T-helper 1 cell treated with Interleukin-12 subunit alpha and Interleukin-12 subunit beta and Interleukin-4 antibody, amounts not matched to agents 30 μg/mL and 1 μg/mL, for 36 hours (primary cell): ENCODE data around the gene LPP.

ENCODE experiments used
- H3K27ac Mint-ChIP-seq: one replicate; pipeline ENCODE4 v1.8.0; 2021; ENCODE audit warnings: mild to moderate bottlenecking, mixed read lengths
- H3K27me3 Mint-ChIP-seq: one replicate; pipeline ENCODE4 v1.8.0; 2021; ENCODE audit warnings: low read depth, mixed read lengths
- H3K36me3 Mint-ChIP-seq: one replicate; pipeline ENCODE4 v1.8.0; 2021; ENCODE audit warnings: low read depth, mixed read lengths
- H3K4me1 Mint-ChIP-seq: one replicate; pipeline ENCODE4 v1.8.0; 2021; ENCODE audit warnings: low read depth, mixed read lengths
- H3K4me3 Mint-ChIP-seq: one replicate; pipeline ENCODE4 v1.8.0; 2021; ENCODE audit warnings: mild to moderate bottlenecking, moderate library complexity, mixed read lengths
- H3K9me3 Mint-ChIP-seq: one replicate; pipeline ENCODE4 v1.8.0; 2021; ENCODE audit warnings: mixed read lengths

The LPP gene

DNA sequence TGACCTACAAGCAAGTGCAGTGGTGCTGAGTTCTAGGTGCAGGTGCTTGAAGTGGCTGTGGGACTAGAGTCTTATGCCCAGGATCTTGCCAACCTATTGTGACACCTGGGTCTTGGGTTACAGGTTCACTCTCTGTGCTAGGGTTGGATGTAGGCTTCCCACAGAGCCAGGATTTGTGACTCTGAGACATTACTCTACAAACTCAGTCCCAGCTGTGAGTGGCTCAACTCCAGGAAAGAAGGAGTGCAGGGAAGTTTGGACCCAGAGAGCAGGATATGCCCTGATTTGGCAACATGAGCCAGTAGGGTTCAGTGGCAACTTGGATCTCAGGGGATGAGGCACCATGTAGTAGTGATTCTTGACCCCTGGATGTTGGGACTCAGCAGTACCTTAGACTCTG lies 182.2 kb downstream of the LPP start:
- Mint-ChIP-seq H3K27me3 (peaks cover 60% of the 10 kb centered on the region), H3K27ac (no peak overlapping the region), H3K4me3 (no peak overlapping the region), H3K9me3 (no peaks in the 10 kb centered on the region), H3K4me1 (peaks cover 21% of the 10 kb centered on the region), H3K36me3 (peaks cover 13% of the 10 kb centered on the region)

DNA sequence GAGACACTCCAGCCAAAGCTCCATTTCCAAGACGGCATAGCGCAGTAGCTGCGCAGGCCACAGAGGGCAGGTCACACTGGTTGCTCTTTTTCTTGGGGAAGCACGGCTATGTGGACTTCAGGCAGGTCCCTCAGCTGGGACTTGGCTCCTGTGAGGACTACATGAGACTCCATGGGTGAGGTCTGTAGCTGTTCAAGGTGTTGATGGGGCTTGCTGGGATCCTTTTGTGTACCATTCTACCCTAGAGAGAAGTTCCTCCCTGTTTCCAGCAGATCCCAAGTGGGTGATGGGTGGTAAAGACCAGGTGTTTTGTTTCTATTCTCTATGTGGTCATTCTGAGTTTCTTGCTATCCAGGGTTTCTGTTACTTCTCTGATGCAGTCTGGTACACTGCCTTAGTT lies 183.3 kb downstream of the LPP start:
- peaks cover 17% of the 10 kb centered on the region for H3K4me1 Mint-ChIP-seq
- H3K36me3 Mint-ChIP-seq, result peaks cover 13% of the 10 kb centered on the region
- H3K4me3 Mint-ChIP-seq, result no peak overlapping the region
- no peaks in the 10 kb centered on the region for H3K9me3 Mint-ChIP-seq
- no peak overlapping the region for H3K27ac Mint-ChIP-seq
- H3K27me3 Mint-ChIP-seq, result peaks cover 69% of the 10 kb centered on the region

DNA sequence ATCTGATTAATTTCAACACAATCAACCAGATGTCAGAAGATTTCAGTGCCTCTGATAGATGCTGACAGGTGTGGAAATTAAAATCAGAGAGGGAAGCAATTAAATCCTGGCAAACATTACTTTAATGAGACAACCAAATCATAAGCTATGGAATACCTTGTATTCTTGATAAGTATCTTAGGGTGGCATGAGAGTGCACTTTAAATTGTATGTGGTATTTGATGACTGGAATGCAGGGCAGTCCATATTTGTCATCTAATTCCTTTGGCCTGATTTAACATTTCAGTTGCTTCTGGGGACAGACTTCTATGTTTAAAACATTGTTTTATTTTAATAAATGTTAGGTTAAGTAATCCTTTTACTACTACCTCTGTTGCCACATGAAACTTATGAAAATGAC lies 184.1 kb downstream of the LPP start:
- no peak overlapping the region for H3K27ac Mint-ChIP-seq
- peaks cover 10% of the 10 kb centered on the region for H3K36me3 Mint-ChIP-seq
- H3K9me3 Mint-ChIP-seq, result no peaks in the 10 kb centered on the region
- H3K4me1 Mint-ChIP-seq, result peaks cover 17% of the 10 kb centered on the region
- no peak overlapping the region for H3K4me3 Mint-ChIP-seq
- H3K27me3 Mint-ChIP-seq, result peaks cover 71% of the 10 kb centered on the region

DNA sequence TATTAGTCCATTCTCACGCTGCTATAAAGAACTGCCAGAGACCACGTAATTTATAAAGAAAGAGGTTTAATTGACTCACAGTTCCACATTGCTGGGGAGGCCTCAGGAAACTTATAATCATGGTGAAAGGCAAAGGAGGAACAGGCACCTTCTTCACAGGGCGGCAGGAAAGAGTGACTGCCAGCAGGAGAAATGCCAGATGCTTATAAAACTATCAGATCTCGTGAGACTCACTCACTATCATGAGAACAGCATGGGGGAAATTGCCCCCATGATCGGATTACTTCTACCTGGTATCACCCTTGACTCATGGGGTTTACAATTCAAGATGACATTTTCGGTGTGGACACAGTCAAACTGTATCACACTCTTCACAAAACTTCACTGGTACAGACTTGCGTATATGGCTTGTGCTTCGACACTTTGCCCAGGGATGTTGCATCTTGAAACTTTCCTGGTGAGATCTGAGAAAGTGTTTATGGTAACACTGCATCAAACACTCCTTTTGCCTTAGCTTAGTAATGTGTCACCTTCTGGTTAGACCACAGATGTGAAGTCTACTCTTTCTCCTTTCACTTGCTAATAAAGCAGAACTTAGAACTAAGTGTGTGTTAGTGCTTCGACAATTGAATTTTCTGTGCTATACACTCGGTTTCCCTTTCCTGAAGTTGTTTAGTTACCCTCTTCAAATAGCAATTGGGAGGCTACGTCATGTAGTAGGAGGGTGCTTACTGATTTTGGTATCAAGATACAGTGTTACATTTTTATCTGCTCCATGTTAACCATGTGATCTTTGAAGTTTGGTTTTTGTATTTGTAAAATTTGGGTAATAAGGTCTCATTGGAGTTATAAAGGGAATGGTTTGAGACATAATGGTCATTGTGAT lies 185.7 kb downstream of the LPP start:
- Mint-ChIP-seq H3K4me3 (peak overlapping the region; percentile 47), H3K27ac (peak overlapping the region; percentile 43), H3K36me3 (peaks cover 10% of the 10 kb centered on the region), H3K9me3 (no peaks in the 10 kb centered on the region), H3K27me3 (peaks cover 77% of the 10 kb centered on the region), H3K4me1 (peaks cover 17% of the 10 kb centered on the region)

DNA sequence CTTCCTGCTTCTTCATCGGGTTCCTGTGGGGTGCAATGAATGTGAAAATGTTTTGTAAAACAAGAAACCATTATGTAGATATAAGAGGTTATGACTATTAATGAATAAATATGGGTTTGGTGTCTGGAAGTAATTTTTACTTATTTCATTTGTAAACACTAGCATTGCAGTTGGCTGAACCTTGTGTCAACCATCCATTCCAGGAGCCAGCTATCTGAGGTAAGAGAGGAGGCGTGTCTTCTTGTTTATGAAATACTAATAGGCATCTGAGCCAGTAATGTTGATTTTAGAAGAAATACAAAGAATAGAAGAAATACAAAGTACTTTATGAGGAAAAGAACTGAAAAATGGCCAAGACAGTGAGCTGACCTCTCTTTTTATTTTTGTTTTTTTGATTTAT lies 187.5 kb downstream of the LPP start:
- peaks cover 12% of the 10 kb centered on the region for H3K36me3 Mint-ChIP-seq
- no peak overlapping the region for H3K27ac Mint-ChIP-seq
- H3K4me3 Mint-ChIP-seq, result no peak overlapping the region
- peaks cover 63% of the 10 kb centered on the region for H3K27me3 Mint-ChIP-seq
- no peaks in the 10 kb centered on the region for H3K9me3 Mint-ChIP-seq
- peaks cover 15% of the 10 kb centered on the region for H3K4me1 Mint-ChIP-seq

DNA sequence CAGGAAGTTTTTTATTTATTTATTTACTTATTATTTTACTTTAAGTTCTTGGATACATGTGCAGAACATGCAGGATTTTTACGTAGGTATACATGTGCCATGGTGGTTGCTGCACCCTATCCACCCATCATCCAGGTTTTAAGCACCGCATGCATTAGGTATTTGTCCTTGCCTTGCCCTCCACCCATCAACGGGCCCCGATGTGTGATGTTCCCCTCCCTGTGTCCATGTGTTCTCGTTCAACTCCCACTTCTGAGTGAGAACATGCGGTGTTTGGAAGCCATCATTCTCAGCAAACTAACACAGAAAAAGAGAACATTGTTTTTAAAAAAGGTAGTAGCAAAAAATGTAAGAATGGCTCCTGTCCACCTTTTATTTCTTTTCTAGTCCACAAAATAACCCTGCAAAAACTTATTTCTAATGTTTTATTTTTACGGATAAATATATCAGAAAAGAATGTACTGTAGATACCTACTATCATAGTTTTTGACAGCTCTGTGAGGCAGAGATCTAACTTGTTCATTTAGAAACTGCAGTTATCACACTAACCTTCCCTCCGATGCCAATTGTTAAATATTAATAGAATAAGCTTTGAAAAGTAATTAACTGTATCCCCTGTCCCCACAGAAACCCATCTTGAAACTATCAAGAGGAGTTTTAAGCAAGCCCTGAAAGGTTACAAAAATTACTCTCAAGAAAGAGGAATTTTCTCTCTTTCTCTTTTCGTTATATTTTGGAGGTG lies 189.2 kb downstream of the LPP start:
- Mint-ChIP-seq H3K27ac (no peak overlapping the region), H3K4me3 (no peak overlapping the region), H3K27me3 (peaks cover 54% of the 10 kb centered on the region), H3K9me3 (no peaks in the 10 kb centered on the region), H3K4me1 (peaks cover 15% of the 10 kb centered on the region), H3K36me3 (peaks cover 13% of the 10 kb centered on the region)

DNA sequence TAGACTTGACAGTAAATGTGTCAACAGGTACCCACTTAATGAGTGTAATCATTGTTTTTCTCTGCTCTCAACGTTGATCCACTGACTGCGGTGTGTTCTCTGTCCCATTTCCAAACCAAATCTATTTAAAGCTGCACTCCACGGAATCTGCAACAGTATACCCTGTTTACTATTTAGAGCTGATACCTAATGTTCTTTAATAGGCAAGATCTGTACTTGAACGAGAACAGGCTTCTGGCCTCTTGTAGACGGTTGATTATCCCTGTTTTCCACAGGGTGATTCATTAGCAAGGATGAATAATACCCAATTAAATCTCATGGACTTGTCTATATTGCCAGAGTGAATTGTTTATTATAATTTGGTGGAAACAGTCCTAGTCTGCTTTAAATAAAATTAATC lies 189.9 kb downstream of the LPP start:
- Mint-ChIP-seq H3K9me3 (no peaks in the 10 kb centered on the region), H3K27me3 (peaks cover 49% of the 10 kb centered on the region), H3K4me1 (peaks cover 13% of the 10 kb centered on the region), H3K4me3 (no peak overlapping the region), H3K27ac (no peak overlapping the region), H3K36me3 (peaks cover 13% of the 10 kb centered on the region)

DNA sequence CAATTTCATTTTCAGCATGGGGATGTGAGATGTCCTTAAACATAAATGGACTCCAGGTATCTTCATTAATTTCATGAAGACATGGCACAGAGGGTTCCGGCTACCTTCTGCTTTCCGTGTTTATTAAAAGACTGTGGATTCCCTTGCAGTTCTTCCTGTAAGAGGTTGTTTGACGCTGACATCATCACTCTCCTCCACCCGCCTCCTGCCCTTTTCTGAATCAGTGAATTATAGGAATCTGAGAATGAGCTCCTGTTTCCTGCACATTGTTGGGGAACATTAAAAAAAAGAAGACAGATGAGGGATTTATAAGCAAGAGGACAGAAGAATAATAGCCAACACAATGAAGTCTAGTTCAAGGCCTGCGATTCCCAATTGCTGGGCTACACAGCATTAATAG lies 191.3 kb downstream of the LPP start:
- Mint-ChIP-seq H3K4me3 (no peak overlapping the region), H3K9me3 (no peaks in the 10 kb centered on the region), H3K27ac (no peak overlapping the region), H3K27me3 (peaks cover 36% of the 10 kb centered on the region), H3K36me3 (peaks cover 16% of the 10 kb centered on the region), H3K4me1 (no peaks in the 10 kb centered on the region)

DNA sequence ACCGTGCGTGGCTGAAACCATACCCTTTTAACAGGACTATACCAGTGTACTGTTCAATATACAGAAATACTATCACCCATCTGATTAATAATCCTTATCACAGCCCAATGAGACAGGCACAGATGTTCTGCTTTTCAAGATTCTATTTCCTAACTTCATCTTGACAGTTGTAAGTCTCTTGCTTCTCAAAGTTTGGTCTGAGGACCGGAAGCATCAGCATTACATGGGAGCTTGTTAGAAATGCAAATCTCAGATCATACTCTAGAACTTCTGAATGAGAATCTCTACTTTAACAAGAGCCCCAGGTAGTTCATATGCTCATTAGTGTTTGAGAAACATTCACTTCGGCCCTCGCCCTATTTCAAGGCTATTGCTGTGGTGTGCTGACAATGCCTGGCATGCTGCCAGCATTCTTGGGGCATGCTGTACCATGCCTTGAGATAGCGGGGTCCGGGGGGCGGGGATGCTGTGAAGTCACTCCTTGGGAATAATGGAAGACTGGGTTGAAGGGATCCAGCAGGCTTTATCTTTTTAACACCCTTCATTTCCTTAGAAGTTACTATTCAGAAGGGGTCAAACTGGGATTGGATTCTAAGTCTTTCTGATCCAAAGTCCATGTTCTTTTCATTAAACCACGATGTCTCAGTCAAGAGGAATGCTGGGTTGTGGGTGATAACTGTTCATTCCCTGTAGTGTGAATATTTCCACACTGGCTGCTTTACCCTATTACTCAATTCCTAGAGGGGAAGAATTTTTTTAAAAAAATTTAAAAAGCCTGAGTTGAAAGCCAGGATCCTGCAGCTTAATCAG lies 194.7 kb downstream of the LPP start:
- Mint-ChIP-seq H3K27ac (no peak overlapping the region), H3K4me1 (no peaks in the 10 kb centered on the region), H3K4me3 (no peak overlapping the region)

DNA sequence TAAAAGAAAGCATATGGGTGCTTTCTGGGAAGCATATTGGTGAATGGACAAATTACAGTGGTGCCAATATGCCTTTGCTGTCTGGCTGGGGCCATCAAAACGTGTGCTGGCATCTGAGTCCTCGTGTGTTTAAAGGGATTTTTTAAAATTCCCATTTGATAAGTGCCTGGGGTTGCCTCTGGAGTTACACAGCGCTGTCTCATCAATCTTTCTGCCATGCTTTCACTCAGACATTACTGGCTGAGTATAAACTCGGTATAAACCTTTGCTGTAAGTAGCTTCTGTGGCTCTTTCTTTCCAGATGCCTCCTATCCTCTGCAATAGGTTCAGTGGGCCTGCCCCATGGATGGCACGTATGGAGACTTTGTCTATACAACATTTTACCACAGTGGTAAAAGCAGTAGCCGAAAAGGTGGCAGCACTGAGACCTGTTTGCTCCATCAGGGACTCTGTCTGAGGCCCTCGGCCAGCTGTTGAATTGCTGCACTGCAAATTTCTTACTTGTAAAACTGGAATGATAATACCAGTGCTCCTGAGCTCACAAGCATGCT lies 195.5 kb downstream of the LPP start:
- no peaks in the 10 kb centered on the region for H3K9me3 Mint-ChIP-seq
- H3K27me3 Mint-ChIP-seq, result peaks cover 6% of the 10 kb centered on the region
- H3K4me1 Mint-ChIP-seq, result no peaks in the 10 kb centered on the region
- no peak overlapping the region for H3K27ac Mint-ChIP-seq
- no peak overlapping the region for H3K4me3 Mint-ChIP-seq
- peaks cover 12% of the 10 kb centered on the region for H3K36me3 Mint-ChIP-seq

More for the DNA sequence above, 194.7 kb downstream of the LPP start:
- peaks cover 10% of the 10 kb centered on the region for H3K27me3 Mint-ChIP-seq
- no peaks in the 10 kb centered on the region for H3K9me3 Mint-ChIP-seq
- H3K36me3 Mint-ChIP-seq, result peaks cover 12% of the 10 kb centered on the region

DNA sequence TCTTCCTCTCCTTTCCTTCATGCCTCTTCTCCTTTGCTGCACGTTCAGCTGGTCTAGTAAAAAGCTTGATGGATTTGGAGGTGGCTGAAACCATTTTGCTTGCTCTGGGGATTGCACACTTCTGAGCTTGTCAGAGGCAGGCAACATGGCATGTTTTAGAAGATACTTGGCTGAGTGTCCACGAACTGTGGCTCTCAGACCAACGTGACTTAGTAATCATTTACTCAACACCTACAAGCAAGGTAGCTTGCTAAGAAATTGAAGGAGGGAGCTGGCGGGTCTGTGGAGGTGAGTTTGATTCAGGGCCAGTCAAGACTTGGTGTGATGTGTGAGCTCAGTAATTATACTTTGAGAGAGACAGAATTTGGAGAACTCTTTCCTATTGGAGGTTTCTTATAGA lies 196.0 kb downstream of the LPP start:
- H3K9me3 Mint-ChIP-seq, result no peaks in the 10 kb centered on the region
- H3K36me3 Mint-ChIP-seq, result peaks cover 12% of the 10 kb centered on the region
- no peaks in the 10 kb centered on the region for H3K4me1 Mint-ChIP-seq
- peaks cover 6% of the 10 kb centered on the region for H3K27me3 Mint-ChIP-seq
- H3K4me3 Mint-ChIP-seq, result no peak overlapping the region
- H3K27ac Mint-ChIP-seq, result no peak overlapping the region

DNA sequence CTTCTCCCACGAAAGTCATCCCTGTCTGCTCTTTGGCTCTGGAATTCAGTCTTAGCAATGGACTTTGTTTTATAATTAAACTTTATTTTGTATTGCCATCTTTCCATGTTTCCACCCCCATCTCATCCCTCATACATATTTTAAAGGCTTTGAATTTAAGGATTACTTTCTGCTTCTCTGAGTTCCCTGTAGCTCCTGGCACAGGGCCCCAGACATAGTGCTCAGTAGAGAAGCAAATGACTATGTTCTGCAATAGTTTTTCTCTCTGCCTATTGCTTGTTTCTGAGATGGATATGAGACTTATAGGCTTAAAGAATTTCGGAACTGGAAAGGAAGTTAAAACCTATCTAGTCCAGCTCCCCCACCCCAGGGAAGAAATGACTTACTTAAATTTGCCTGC lies 197.0 kb downstream of the LPP start:
- no peaks in the 10 kb centered on the region for H3K9me3 Mint-ChIP-seq
- no peak overlapping the region for H3K27ac Mint-ChIP-seq
- H3K36me3 Mint-ChIP-seq, result peaks cover 10% of the 10 kb centered on the region
- H3K4me1 Mint-ChIP-seq, result no peaks in the 10 kb centered on the region
- H3K27me3 Mint-ChIP-seq, result peaks cover 6% of the 10 kb centered on the region
- no peak overlapping the region for H3K4me3 Mint-ChIP-seq

DNA sequence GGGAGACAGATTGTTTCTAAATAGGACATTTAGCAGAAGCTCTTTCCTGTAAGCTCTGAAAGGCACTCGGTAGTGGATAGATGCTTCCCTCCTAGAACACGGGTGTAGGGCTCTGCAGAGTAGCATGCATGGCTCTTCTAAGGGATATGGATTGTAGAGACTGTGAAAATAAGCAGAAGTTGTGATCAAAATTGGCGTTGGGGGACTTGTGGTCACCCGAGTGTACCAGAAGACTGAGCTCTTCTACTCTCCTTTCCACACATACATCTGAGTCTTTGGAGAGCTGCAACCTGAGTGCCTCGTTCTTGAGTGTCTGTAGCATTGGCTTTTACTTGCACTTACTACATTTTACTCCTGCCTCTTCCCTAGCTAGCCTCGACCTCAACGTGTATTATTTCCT lies 197.7 kb downstream of the LPP start:
- peaks cover 6% of the 10 kb centered on the region for H3K27me3 Mint-ChIP-seq
- no peak overlapping the region for H3K4me3 Mint-ChIP-seq
- no peaks in the 10 kb centered on the region for H3K9me3 Mint-ChIP-seq
- H3K4me1 Mint-ChIP-seq, result no peaks in the 10 kb centered on the region
- peaks cover 10% of the 10 kb centered on the region for H3K36me3 Mint-ChIP-seq
- H3K27ac Mint-ChIP-seq, result no peak overlapping the region

DNA sequence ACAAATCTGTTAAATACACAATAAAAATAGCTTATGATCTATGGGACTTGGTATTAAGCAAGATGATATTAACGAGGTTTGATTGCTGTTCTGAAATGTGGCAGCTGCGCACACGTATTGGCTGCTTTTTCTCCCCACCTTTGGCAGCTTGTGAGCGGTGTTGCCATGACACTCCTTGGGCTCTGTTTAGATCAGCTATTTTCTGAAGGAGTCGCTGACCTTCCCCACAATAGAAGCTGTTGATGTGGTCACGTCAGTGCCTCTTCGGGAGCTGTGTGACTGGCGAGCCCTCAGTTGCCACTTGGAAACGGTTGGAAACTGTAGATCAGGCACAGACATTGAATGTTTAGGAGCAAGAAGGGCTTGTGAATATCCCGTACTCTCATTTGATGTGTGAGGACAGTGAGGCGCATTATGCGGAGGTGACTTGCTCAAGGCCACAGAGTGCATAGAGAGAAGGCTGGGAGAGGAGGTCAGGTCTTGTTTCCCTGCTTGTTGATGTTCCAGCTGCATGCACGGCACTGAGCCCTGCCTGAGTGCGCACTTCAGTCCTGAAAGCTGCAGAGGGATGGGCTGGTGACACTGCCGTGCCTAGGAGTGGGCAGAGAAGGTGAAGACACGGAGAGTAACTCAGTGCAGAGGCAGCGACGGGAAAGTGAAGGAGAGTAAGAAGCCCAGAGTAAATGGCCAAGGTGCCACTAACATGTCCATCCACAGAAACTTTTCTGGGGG lies 198.4 kb downstream of the LPP start:
- peaks cover 8% of the 10 kb centered on the region for H3K36me3 Mint-ChIP-seq
- no peak overlapping the region for H3K27ac Mint-ChIP-seq
- no peaks in the 10 kb centered on the region for H3K9me3 Mint-ChIP-seq
- H3K4me1 Mint-ChIP-seq, result no peaks in the 10 kb centered on the region
- H3K27me3 Mint-ChIP-seq, result peaks cover 6% of the 10 kb centered on the region
- no peak overlapping the region for H3K4me3 Mint-ChIP-seq
